AG04450 (cell line): Measurements from ENCODE around the gene MAVS. TPM values are rescaled to one million over a fixed set of nuclear protein-coding genes. Genes with fewer than 3 reads are reported as not detected.

ENCODE experiments used
- CTCF ChIA-PET: fragments of 300-600, 350-600 bp; formaldehyde crosslinking; extraction: SDS; loops from one replicate; lab custom pipeline; 2022; ENCODE audit warnings: antibody characterized with exemption, inconsistent platforms; lab: Charles Lee
- POLR2A ChIA-PET: fragments of 350-600 bp; formaldehyde crosslinking; extraction: SDS; loops from one replicate; lab custom pipeline; 2021; ENCODE audit warnings: antibody characterized with exemption, inconsistent platforms; lab: Yijun Ruan, JAX
- DNase-seq: peaks from one replicate; pipeline ENCODE4 v3.0.0-alpha.2; 2011; ENCODE audit warnings: low read depth, low spot score
- H3K27ac ChIP-seq: one replicate; pipeline ENCODE4 v1.5.1; 2012; ENCODE audit warnings: low read depth, low read length, control low read depth
- H3K27me3 ChIP-seq: one replicate; pipeline ENCODE4 v1.6.0; 2012; ENCODE audit warnings: low read length; ENCODE audit not compliant: control insufficient read depth, insufficient read depth
- H3K4me3 ChIP-seq: 2 replicates; pipeline ENCODE4 v1.5.1; 2011; ENCODE audit warnings: mild to moderate bottlenecking, low read depth, low read length, control low read depth
- H3K9me3 ChIP-seq: 2 replicates; pipeline ENCODE4 v1.5.1; 2012; ENCODE audit warnings: low read length; ENCODE audit not compliant: control insufficient read depth, insufficient read depth
- polyA plus RNA-seq: library from polyadenylated mRNA; depleted of rRNA; stranded (reverse); fragments of >200 nt; gene quantifications from 2 replicates; pipeline ENCODE4 v1.2.3, GENCODE V29; 2011
- TF ChIP-seq, protein P1 (sequence below): IDR thresholded peaks from 2 replicates; pipeline ENCODE4 v1.5.1; 2011; ENCODE audit warnings: low read depth, low read length, control low read depth, inconsistent platforms

MAVS gene
- polyA plus RNA-seq, 1 experiment: 16.4 TPM

DNA sequence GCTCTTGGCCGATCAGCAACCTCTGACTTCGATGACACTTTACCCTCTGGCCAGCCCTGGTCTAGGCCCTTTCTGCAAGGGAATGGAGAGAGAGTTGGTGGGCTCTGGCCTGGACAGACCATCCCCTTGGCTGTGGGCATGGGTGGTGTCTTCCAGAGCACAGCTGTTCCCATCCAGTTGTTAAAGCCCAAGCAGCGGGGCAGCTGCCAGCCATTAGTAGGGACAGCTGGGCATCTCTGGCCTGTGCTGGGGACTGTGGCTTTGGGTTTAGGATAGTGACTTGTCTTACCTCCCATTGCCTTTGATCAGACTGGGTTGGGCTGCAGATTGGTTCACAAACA is 47.8 kb upstream of the MAVS start:
- TF ChIP-seq, protein P1, sequence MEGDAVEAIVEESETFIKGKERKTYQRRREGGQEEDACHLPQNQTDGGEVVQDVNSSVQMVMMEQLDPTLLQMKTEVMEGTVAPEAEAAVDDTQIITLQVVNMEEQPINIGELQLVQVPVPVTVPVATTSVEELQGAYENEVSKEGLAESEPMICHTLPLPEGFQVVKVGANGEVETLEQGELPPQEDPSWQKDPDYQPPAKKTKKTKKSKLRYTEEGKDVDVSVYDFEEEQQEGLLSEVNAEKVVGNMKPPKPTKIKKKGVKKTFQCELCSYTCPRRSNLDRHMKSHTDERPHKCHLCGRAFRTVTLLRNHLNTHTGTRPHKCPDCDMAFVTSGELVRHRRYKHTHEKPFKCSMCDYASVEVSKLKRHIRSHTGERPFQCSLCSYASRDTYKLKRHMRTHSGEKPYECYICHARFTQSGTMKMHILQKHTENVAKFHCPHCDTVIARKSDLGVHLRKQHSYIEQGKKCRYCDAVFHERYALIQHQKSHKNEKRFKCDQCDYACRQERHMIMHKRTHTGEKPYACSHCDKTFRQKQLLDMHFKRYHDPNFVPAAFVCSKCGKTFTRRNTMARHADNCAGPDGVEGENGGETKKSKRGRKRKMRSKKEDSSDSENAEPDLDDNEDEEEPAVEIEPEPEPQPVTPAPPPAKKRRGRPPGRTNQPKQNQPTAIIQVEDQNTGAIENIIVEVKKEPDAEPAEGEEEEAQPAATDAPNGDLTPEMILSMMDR: no peak
- Histone ChIP-seq H3K4me3 (no peak overlapping the region; the same call in 1 of the 2 replicates), H3K9me3 (no peaks in the 10 kb centered on the region; the same call in 1 of the 2 replicates), H3K27ac (peak overlapping the region; percentile 21), H3K27me3 (no peaks in the 10 kb centered on the region)
- no peak for DNase-seq
- CTCF ChIA-PET: interaction anchor here (2.2 kb wide), 1 partner anchor 20 kb away, joined by 12 read pairs; no protein-coding TSS in a partner anchor
- POLR2A ChIA-PET: no interaction called here

DNA sequence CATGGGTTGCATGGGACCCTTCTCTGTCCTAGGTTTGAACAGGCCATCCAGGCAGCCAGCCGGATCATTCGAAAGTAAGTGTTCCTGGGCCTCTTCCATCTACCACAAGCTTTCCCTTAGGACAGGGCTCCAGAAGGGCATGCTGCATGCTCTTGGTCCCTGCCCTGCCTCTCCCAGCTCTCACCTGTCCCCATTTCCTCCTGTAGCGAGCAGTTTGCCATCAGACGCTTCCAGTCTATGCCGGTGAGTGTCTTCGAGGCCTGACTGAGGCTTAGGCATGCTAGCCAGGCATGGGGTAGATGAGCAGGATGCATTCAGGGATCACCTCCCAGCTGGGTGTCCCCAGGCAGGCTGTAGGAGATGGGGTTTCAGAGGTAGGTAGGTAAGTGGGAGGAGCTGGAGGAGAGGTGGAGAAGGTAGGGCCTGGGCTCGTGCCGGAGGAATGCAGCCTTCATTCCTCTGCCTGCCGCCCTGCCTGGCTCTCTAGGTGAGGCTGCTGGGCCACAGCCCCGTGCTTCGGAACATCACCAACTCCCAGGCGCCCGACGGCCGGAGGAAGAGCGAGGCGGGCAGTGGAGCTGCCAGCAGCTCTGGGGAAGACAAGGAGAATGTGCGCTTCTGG is 46.3 kb upstream of the MAVS start:
- DNase-seq: no peak
- ChIA-PET CTCF (interaction anchor here (1.1 to 2.2 kb wide), 2 partner anchors 18 to 20 kb away, joined by 5 to 12 read pairs; partner anchors contain the start of gene AP5S1), POLR2A (interaction anchor here (0.8 kb wide), 1 partner anchor 13 kb away, joined by 3 read pairs; no protein-coding TSS in a partner anchor)
- H3K27me3 ChIP-seq: no peaks in the 10 kb centered on the region
- TF ChIP-seq, protein P1: no peak
- no peaks in the 10 kb centered on the region; the same call in 1 of the 2 replicates for H3K9me3 ChIP-seq
- H3K27ac ChIP-seq: no peak overlapping the region
- no peak overlapping the region for H3K4me3 ChIP-seq

DNA sequence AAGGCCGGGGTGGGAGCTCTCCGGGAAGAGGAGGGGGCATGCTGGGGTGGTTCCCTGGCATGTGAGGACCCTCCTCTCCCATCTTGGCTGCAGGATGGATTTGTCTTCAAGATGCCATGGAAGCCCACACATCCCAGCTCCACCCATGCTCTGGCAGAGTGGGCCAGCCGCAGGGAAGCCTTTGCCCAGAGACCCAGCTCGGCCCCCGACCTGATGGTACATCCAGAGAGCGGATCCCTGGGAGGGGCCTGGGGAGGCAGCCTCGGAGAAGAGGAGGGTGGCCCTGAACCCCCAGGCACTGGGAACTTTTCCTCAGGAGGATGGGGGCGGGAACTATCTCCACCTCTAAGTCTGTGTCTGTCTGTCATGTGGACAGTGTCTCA is 45.8 kb upstream of the MAVS start:
- Histone ChIP-seq H3K9me3 (no peaks in the 10 kb centered on the region; the same call in 1 of the 2 replicates), H3K27me3 (no peaks in the 10 kb centered on the region), H3K4me3 (no peak overlapping the region), H3K27ac (no peak overlapping the region)
- CTCF ChIA-PET: interaction anchor here (1.1 to 2.2 kb wide), 2 partner anchors 18 to 19 kb away, joined by 5 to 12 read pairs; partner anchors contain the start of gene AP5S1
- no peak for DNase-seq
- TF ChIP-seq, protein P1: no peak
- POLR2A ChIA-PET: interaction anchor here (0.8 kb wide), 1 partner anchor 12 kb away, joined by 3 read pairs; no protein-coding TSS in a partner anchor

DNA sequence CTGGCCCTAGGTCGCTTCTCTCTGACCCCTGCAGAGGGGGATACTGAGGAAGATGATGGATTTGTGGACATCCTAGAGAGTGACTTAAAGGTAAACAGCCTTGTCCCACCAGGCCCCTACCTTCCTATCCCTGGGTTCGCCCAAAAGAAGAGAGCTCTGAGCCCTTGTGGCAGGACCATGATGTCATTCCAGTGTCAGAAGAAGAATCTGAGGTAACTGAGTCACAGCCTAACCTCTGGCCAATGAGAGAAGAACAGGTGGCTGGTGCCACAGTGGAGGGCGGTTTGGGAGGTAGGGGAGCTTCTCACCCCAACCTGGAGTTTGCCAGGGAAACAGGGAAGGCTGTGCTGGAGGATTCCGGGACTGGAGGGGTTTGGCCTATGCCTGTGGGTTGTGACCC is 45.3 kb upstream of the MAVS start:
- TF ChIP-seq, protein P1: no peak
- no peak for DNase-seq
- Histone ChIP-seq H3K9me3 (no peaks in the 10 kb centered on the region; the same call in 1 of the 2 replicates), H3K27ac (no peak overlapping the region), H3K4me3 (no peak overlapping the region), H3K27me3 (no peaks in the 10 kb centered on the region)
- ChIA-PET POLR2A (interaction anchor here (0.8 kb wide), 1 partner anchor 12 kb away, joined by 3 read pairs; no protein-coding TSS in a partner anchor), CTCF (interaction anchor here (1.1 kb wide), 1 partner anchor 19 kb away, joined by 5 read pairs; the partner anchor contains the start of gene AP5S1)

DNA sequence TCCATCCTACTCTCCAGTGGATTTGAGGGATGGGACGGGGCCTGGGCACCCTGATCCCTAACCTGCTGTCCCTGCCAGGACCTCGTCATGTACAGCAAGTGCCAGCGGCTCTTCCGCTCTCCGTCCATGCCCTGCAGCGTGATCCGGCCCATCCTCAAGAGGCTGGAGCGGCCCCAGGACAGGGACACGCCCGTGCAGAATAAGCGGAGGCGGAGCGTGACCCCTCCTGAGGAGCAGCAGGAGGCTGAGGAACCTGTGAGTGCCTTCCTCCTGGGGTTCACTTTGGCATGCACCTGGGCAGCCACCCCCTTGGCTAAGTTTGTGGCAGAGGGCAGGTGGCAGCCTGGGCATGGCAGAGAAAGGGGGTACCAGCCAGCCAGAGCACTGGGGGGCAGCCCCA is 44.8 kb upstream of the MAVS start:
- Histone ChIP-seq H3K27me3 (no peaks in the 10 kb centered on the region), H3K27ac (no peak overlapping the region), H3K9me3 (no peaks in the 10 kb centered on the region; the same call in 1 of the 2 replicates), H3K4me3 (no peak overlapping the region)
- TF ChIP-seq, protein P1: no peak
- CTCF ChIA-PET: no interaction called here
- POLR2A ChIA-PET: no interaction called here
- DNase-seq: no peak
